NCI-H1092 treated with DMSO at 0.1 percent for 48 hours (cell line): ENCODE measurements around the gene BMP7.
"Not testable (repeated sequence)": the region's sequence is repeated elsewhere in the genome, so short reads cannot be mapped to it uniquely, and the experiment has no call there.

Experiments
- DNase-seq: peaks from one replicate; lab custom pipeline; 2025; lab: John Stamatoyannopoulos, UW

Gene BMP7

GRCh38 chr20:57265336-57265996, 975 bp downstream of the BMP7 start:
- DNase-seq, result no peak

- not testable (repeated sequence) for DNase-seq
Measured at GRCh38 chr20:57264908-57265335, 1.5 kb downstream of the BMP7 start.

GRCh38 chr20:57263801-57264792, 2.3 kb downstream of the BMP7 start:
- no peak for DNase-seq

- DNase-seq, result no peak
Measured at GRCh38 chr20:57262784-57263609, 3.4 kb downstream of the BMP7 start.

- no peak for DNase-seq
Measured at GRCh38 chr20:57262301-57262700, 4.1 kb downstream of the BMP7 start.

GRCh38 chr20:57261457-57262251, 4.8 kb downstream of the BMP7 start:
- DNase-seq, result no peak

- DNase-seq, result no peak
Measured at GRCh38 chr20:57260934-57261333, 5.5 kb downstream of the BMP7 start.

- DNase-seq, result no peak
Measured at GRCh38 chr20:57259938-57260921, 6.2 kb downstream of the BMP7 start.

- no peak for DNase-seq
Measured at GRCh38 chr20:57259121-57259937, 7.1 kb downstream of the BMP7 start.

- peak; percentile 19 for DNase-seq
Measured at GRCh38 chr20:57257701-57258453, 8.6 kb downstream of the BMP7 start.

GRCh38 chr20:57256908-57257307, 9.5 kb downstream of the BMP7 start:
- DNase-seq, result no peak

- DNase-seq, result no peak
Measured at GRCh38 chr20:57256205-57256604, 10.2 kb downstream of the BMP7 start.

GRCh38 chr20:57255183-57255582, 11.3 kb downstream of the BMP7 start:
- DNase-seq, result no peak

- no peak for DNase-seq
Measured at GRCh38 chr20:57252559-57253162, 13.8 kb downstream of the BMP7 start.

GRCh38 chr20:57251949-57252348, 14.5 kb downstream of the BMP7 start:
- no peak for DNase-seq

- no peak for DNase-seq
Measured at GRCh38 chr20:57251344-57251743, 15.1 kb downstream of the BMP7 start.

GRCh38 chr20:57250607-57251343, 15.7 kb downstream of the BMP7 start:
- no peak for DNase-seq
